Spleen (tissue), 7 donors: ENCODE data around the gene PEX10.

Experiments
- CTCF ChIP-seq, 11 experiments: fragments of 200-600 bp in 7 of 11; fragments of 450-650 bp in 4 of 11; sonication (generic) in 4 of 11; IDR thresholded peaks in 8 of 11; conservative IDR thresholded peaks in 3 of 11; 1 replicate in 7 of 11; 2 replicates in 4 of 11; pipeline versions ENCODE4 v1.4.0 to v1.8.0; 2016 to 2021; ENCODE audit warnings: antibody characterized with exemption in 11 of 11, inconsistent platforms in 4 of 11, mild to moderate bottlenecking in 1 of 11
- POLR2A ChIP-seq, 3 donors: fragments of 450-650 bp; IDR thresholded peaks; one replicate each; pipeline ENCODE4 v1.5.1; 2017; ENCODE audit warnings: antibody characterized with exemption in 3 of 3, mild to moderate bottlenecking in 1 of 3
- POLR2AphosphoS5 ChIP-seq, 3 donors: sonication (generic); formaldehyde crosslinking; IDR thresholded peaks; one replicate each; pipeline ENCODE4 v1.5.1; 2017; ENCODE audit warnings: antibody characterized with exemption in 3 of 3
- donor health status: DM: no; HTN: no; CAD: no; lungs with moderate emphysema.
- donor health status: DM: no; HTN: no; CAD: no.
- donor health status: DM: no; HTN: no; CAD: no.

GRCh38 chr1:2457444-2457843 is 45.1 kb upstream of the PEX10 start:
- TF ChIP-seq CTCF (IDR thresholded peaks at IDR 0.05 in 8 of 11, conservative IDR thresholded peaks at IDR 0.05 in 3 of 11) (no peak), POLR2AphosphoS5 (IDR thresholded peaks at IDR 0.05) (no peak), POLR2A (IDR thresholded peaks at IDR 0.05) (no peak)
